ENCODE data around the gene MZT1.

Gene MZT1

DNA sequence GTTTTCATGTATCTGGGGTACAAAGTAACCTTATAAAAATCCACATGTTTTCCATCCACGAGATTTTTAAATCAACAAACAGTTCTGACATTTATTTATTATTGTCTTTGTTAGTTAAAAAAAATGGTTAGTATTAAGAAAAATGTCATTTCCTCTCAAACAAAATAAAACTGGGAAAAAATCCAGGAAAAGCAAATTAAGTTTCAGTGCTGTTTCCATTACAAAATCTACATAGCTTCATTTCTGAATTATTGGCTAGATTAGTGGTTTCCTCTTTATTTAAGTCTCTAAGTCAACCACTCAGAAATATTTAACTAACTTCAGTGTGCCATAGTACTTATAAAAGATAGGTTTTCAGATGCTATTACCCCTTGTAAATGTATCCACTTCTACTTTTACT lies 49.1 kb downstream of the MZT1 start:
- no peak for FAIRE-seq

DNA sequence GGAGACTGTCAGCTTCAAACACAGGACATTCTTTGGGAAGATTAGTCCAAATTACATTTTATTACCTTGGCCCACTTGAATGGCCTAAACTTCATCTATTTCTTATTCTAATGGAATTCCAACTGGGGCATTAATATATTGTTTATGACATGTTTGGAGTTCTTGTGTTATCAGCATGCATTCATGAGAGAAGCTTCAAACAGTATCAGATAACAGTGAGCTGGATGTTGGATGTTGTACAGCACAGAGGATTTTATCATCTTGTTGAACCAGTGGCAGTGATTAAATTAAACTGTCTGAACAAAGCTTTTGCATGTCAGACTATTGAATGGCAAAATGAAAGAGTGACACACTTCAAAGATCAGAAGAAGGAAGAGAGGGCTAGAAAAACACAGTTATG lies 50.0 kb downstream of the MZT1 start:
- no peak for FAIRE-seq

DNA sequence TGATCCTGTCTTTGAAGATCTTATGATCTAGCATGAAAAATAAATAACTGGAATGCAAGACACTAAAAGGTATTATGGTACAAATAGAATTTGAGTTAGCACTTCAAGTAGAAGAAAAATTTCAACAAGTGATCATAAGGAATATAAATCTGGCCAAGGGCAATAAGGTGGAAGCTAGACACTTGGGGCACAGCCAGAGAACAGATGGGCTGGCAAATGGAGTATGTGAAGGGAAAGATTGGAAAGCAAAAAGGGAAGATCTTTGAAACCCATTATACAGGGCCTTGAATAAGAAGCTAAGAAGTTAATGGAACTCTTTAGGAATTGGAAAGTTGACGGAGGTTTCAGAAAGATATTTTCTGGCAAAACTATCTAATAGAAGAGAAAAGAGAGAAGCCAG lies 61.0 kb downstream of the MZT1 start:
- FAIRE-seq = no peak

DNA sequence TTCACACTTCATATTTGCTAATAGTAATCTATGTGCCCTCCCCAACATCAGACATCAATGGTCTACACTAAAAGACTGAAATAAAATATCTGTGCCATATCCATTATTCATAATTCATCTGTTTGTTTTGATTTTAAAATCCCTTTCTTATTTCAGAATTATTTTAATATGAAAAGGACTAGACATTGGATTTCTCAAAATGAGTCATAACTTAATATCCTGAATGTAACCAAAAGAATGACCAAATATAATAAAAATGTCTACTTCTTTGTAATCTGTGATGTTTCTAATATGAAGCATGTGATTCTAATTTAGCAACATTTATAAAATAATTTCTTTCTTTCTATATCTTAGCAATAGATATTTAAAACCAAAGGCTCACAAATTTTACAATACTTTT lies 64.9 kb downstream of the MZT1 start:
- no peak for FAIRE-seq

Data from G401.6 (cell line).